DOHH2 (cell line): ENCODE measurements around the gene PDGFRA.

Experiments
- H3F3A ChIP-seq: fragments of 200-600 bp; sonication (generic), shearing (Covaris generic); 2 replicates; pipeline ENCODE4 v1.6.0; 2016; ENCODE audit warnings: antibody characterized with exemption, mild to moderate bottlenecking; ENCODE audit not compliant: control insufficient read depth, insufficient read depth
- H3K27ac ChIP-seq: fragments of 200-600 bp; sonication (generic); 2 replicates; pipeline ENCODE4 v1.5.1; 2014; ENCODE audit warnings: low read depth, mild to moderate bottlenecking, low read length, moderate library complexity
- H3K27me3 ChIP-seq: fragments of 200-600 bp; sonication (generic); 2 replicates; pipeline ENCODE4 v1.6.1; 2014; ENCODE audit warnings: mild to moderate bottlenecking, low read length, mixed read lengths; ENCODE audit not compliant: control insufficient read depth
- H3K36me3 ChIP-seq: fragments of 200-600 bp; sonication (generic); 2 replicates; pipeline ENCODE4 v1.6.1; 2014; ENCODE audit warnings: mild to moderate bottlenecking, low read length, moderate library complexity, mixed read lengths; ENCODE audit not compliant: control insufficient read depth
- H3K4me1 ChIP-seq: fragments of 200-600 bp; sonication (generic); 2 replicates; pipeline ENCODE4 v1.6.1; 2014; ENCODE audit warnings: mild to moderate bottlenecking, low read length, mixed read lengths; ENCODE audit not compliant: control insufficient read depth
- H3K4me2 ChIP-seq: fragments of 200-600 bp; sonication (generic); 2 replicates; pipeline ENCODE4 v1.6.0; 2014; ENCODE audit warnings: mild to moderate bottlenecking, low read length, moderate library complexity
- H3K4me3 ChIP-seq: fragments of 200-600 bp; sonication (generic); 2 replicates; pipeline ENCODE4 v1.5.1; 2014; ENCODE audit warnings: mild to moderate bottlenecking, low read length, mixed read lengths
- H3K79me2 ChIP-seq: fragments of 200-600 bp; sonication (generic); 2 replicates; pipeline ENCODE4 v1.6.1; 2014; ENCODE audit warnings: mild to moderate bottlenecking, low read length, mixed read lengths; ENCODE audit not compliant: control insufficient read depth
- H3K9me2 ChIP-seq: fragments of 200-600 bp; sonication (generic); replicated peaks from 2 replicates; pipeline ENCODE4 v1.6.1; 2014; ENCODE audit warnings: mild to moderate bottlenecking, low read length, mixed read lengths; ENCODE audit not compliant: control insufficient read depth
- H3K9me3 ChIP-seq: fragments of 200-600 bp; sonication (generic); 2 replicates; pipeline ENCODE4 v1.6.1; 2014; ENCODE audit warnings: antibody characterized with exemption, low read length, mixed read lengths; ENCODE audit not compliant: control insufficient read depth, insufficient read depth
- H4K20me1 ChIP-seq: fragments of 200-600 bp; sonication (generic); 2 replicates; pipeline ENCODE4 v1.6.0; 2014; ENCODE audit warnings: low read depth, mild to moderate bottlenecking, antibody characterized with exemption, low read length, moderate library complexity; ENCODE audit not compliant: control insufficient read depth, insufficient read depth
- CTCF ChIP-seq: fragments of 200-600 bp; sonication (generic); IDR thresholded peaks from one replicate; pipeline ENCODE4 v1.5.1; 2014; ENCODE audit warnings: antibody characterized with exemption, mild to moderate bottlenecking, low read depth, low read length; ENCODE audit not compliant: poor library complexity, severe bottlenecking
- EZH2phosphoT487 ChIP-seq: fragments of 200-600 bp; sonication (generic); IDR thresholded peaks from 2 replicates; pipeline ENCODE4 v1.6.1; 2017; ENCODE audit warnings: borderline replicate concordance, mild to moderate bottlenecking, antibody characterized with exemption, low read length, moderate library complexity, mixed read lengths

PDGFRA gene

GRCh38 chr4:54217642-54218495, 11.2 kb upstream of the PDGFRA start:
- Histone ChIP-seq H3F3A (no peaks in the 10 kb centered on the region), H3K79me2 (no peaks in the 10 kb centered on the region), H3K4me1 (peaks cover 9% of the 10 kb centered on the region), H3K4me3 (peak overlapping the region; percentile 64), H3K36me3 (no peaks in the 10 kb centered on the region), H4K20me1 (no peaks in the 10 kb centered on the region), H3K9me3 (no peaks in the 10 kb centered on the region), H3K27me3 (peaks cover 7% of the 10 kb centered on the region), H3K4me2 (peak overlapping the region; percentile 72), H3K9me2 (no peaks in the 10 kb centered on the region), H3K27ac (no peak overlapping the region)
- peak; percentile 87 for TF ChIP-seq CTCF
- TF ChIP-seq EZH2phosphoT487, result no peak

DNA sequence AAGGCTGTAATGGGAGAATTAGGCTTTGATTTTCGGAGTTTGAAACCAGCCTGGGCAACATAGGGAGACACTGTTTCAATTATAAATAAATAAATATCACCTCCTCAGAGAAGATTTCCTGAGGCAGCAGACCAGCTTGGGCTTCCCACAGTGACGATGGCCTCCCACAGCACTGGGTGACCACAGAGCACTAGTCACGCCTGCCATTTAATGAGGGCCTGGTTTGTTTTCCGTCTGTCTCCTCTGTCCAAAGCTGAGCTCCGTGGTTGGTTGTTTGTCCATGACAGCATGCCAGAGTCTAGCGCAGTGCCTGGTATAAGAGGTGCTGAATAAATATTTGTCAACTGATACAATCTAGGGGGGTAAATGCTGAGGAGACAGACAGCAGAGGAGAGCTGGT, 10.4 kb upstream of the PDGFRA start:
- Histone ChIP-seq H4K20me1 (no peaks in the 10 kb centered on the region), H3K27me3 (peaks cover 7% of the 10 kb centered on the region), H3K4me3 (no peak overlapping the region), H3K9me2 (no peaks in the 10 kb centered on the region), H3K9me3 (no peaks in the 10 kb centered on the region), H3K4me2 (no peak overlapping the region), H3K4me1 (peaks cover 9% of the 10 kb centered on the region), H3K36me3 (no peaks in the 10 kb centered on the region), H3K79me2 (no peaks in the 10 kb centered on the region), H3K27ac (no peak overlapping the region), H3F3A (no peaks in the 10 kb centered on the region)
- no peak for TF ChIP-seq CTCF
- TF ChIP-seq EZH2phosphoT487, result no peak

GRCh38 chr4:54224996-54225597, 4.0 kb upstream of the PDGFRA start:
- H3K27ac ChIP-seq, result no peak overlapping the region
- H3K27me3 ChIP-seq, result peaks cover 51% of the 10 kb centered on the region
- no peaks in the 10 kb centered on the region for H3K9me2 ChIP-seq
- H4K20me1 ChIP-seq, result no peaks in the 10 kb centered on the region
- no peak overlapping the region for H3K4me2 ChIP-seq
- H3K4me1 ChIP-seq, result peaks cover 16% of the 10 kb centered on the region
- H3K79me2 ChIP-seq, result no peaks in the 10 kb centered on the region
- TF ChIP-seq CTCF, result no peak
- TF ChIP-seq EZH2phosphoT487, result no peak; the same call in 1 of the 2 replicates
- H3K36me3 ChIP-seq, result no peaks in the 10 kb centered on the region
- no peaks in the 10 kb centered on the region for H3F3A ChIP-seq
- no peaks in the 10 kb centered on the region for H3K9me3 ChIP-seq
- no peak overlapping the region for H3K4me3 ChIP-seq
